PC-3 (cell line): Measurements from ENCODE around the gene ABCB8. TPM values are rescaled to one million over a fixed set of nuclear protein-coding genes. Genes with fewer than 3 reads are reported as not detected.

ENCODE experiments used
- ATAC-seq: fragments of 200-7000 bp; cut with Tn5 transposase; 2 replicates; pipeline ENCODE4 v1.9.1; 2020; ENCODE audit warnings: mild to moderate bottlenecking, moderate library complexity
- BruUV-seq: library from RNA; stranded (reverse); fragments of 400-500 nt; replicated peaks from 2 replicates; lab custom pipeline; 2021; lab: Mats Ljungman, UMichigan
- CTCF ChIA-PET: fragments of 300-600 bp; sonication (Branson Sonifier 250); formaldehyde crosslinking; loops from one replicate; lab custom pipeline; 2022; ENCODE audit warnings: antibody characterized with exemption; lab: Charles Lee
- POLR2A ChIA-PET: fragments of 300-600 bp; sonication (Branson Sonifier 250); formaldehyde crosslinking; loops from one replicate; lab custom pipeline; 2022; ENCODE audit warnings: antibody characterized with exemption; ENCODE audit not compliant: unreplicated experiment; lab: Charles Lee
- DNase-seq: peaks from one replicate; pipeline ENCODE4 v3.0.0-alpha.2; 2015
- H2AFZ ChIP-seq: fragments of 300-600 bp; sonication (generic); 2 replicates; pipeline ENCODE4 v1.6.0; 2016; ENCODE audit warnings: antibody characterized with exemption, low read length
- H3F3A ChIP-seq: fragments of 300-600 bp; sonication (generic); one replicate; pipeline ENCODE4 v1.6.0; 2017; ENCODE audit warnings: antibody characterized with exemption, low read length, control low read depth, mild to moderate bottlenecking; ENCODE audit not compliant: unreplicated experiment
- H3K27ac ChIP-seq: fragments of 300-600 bp; sonication (generic); 2 replicates; pipeline ENCODE4 v1.5.1; 2016; ENCODE audit warnings: mild to moderate bottlenecking, low read length
- H3K27me3 ChIP-seq: fragments of 300-600 bp; sonication (generic); 2 replicates; pipeline ENCODE4 v1.6.1; 2016; ENCODE audit warnings: low read length, mixed read lengths
- H3K36me3 ChIP-seq: fragments of 300-600 bp; sonication (generic); 2 replicates; pipeline ENCODE4 v1.6.1; 2016; ENCODE audit warnings: low read depth, mixed run types, low read length, mixed read lengths
- H3K4me1 ChIP-seq: fragments of 300-600 bp; sonication (generic); 2 replicates; pipeline ENCODE4 v1.5.1; 2016; ENCODE audit warnings: low read length; ENCODE audit not compliant: insufficient read depth
- H3K4me2 ChIP-seq: fragments of 300-600 bp; sonication (generic); 2 replicates; pipeline ENCODE4 v1.6.0; 2016; ENCODE audit warnings: low read length
- H3K4me3 ChIP-seq: fragments of 300-600 bp; sonication (generic); 2 replicates; pipeline ENCODE4 v1.5.1; 2016; ENCODE audit warnings: mild to moderate bottlenecking, low read length, mixed read lengths
- H3K79me2 ChIP-seq: fragments of 300-600 bp; sonication (generic); 2 replicates; pipeline ENCODE4 v1.6.1; 2017; ENCODE audit warnings: low read length, mixed read lengths
- H3K9ac ChIP-seq: fragments of 300-600 bp; sonication (generic); 2 replicates; pipeline ENCODE4 v1.6.0; 2016; ENCODE audit warnings: mild to moderate bottlenecking, low read length
- H3K9me2 ChIP-seq: fragments of 300-600 bp; sonication (generic); replicated peaks from 2 replicates; pipeline ENCODE4 v1.6.1; 2016; ENCODE audit warnings: mixed run types, low read length, mixed read lengths
- H3K9me3 ChIP-seq: fragments of 300-600 bp; sonication (generic); 2 replicates; pipeline ENCODE4 v1.6.1; 2016; ENCODE audit warnings: low read length, mixed read lengths
- H4K20me1 ChIP-seq: fragments of 300-600 bp; sonication (generic); 2 replicates; pipeline ENCODE4 v1.6.1; 2016; ENCODE audit warnings: low read length, mixed read lengths
- EZH2 ChIP-seq: fragments of 300-600 bp; sonication (generic); IDR thresholded peaks from one replicate; pipeline ENCODE4 v1.6.1; 2017; ENCODE audit warnings: antibody characterized with exemption, mild to moderate bottlenecking, low read length; ENCODE audit not compliant: unreplicated experiment
- EZH2phosphoT487 ChIP-seq: fragments of 300-600 bp; sonication (generic); IDR thresholded peaks from 2 replicates; pipeline ENCODE4 v1.6.1; 2018; ENCODE audit warnings: mild to moderate bottlenecking, antibody characterized with exemption, low read length, borderline replicate concordance
- intact Hi-C: fragments of 100-400 bp; cut with micrococcal nuclease; formaldehyde crosslinking; loops from 2 replicates; pipeline ENCODE4 v1.9.0; 2023
- total RNA-seq: library from RNA; depleted of rRNA; stranded (reverse); fragments of >200 nt; gene quantifications from 2 replicates; pipeline ENCODE4 v1.2.3, GENCODE V29; 2014
- TF ChIP-seq, protein P1 (sequence below): fragments of 300-600 bp; sonication (generic); conservative IDR thresholded peaks from 2 replicates; pipeline ENCODE4 v1.5.1; 2017; ENCODE audit warnings: antibody characterized with exemption, low read depth, mild to moderate bottlenecking, low read length

Gene ABCB8
- total RNA-seq, 1 experiment from 2014 or later = 58.4 TPM

GRCh38 chr7:151045262-151045661, 17.0 kb downstream of the ABCB8 start:
- no TSS peak for BruUV-seq
- no peaks in the 10 kb centered on the region for H3K9me3 ChIP-seq
- CTCF ChIA-PET = no interaction called here

GRCh38 chr7:151045967-151046366, 17.7 kb downstream of the ABCB8 start:
- Histone ChIP-seq H4K20me1 (no peaks in the 10 kb centered on the region), H3K4me1 (peaks cover 12% of the 10 kb centered on the region), H3K36me3 (no peaks in the 10 kb centered on the region), H3F3A (no peaks in the 10 kb centered on the region), H3K9me2 (no peaks in the 10 kb centered on the region), H3K4me3 (no peak overlapping the region), H3K79me2 (no peaks in the 10 kb centered on the region), H3K4me2 (no peak overlapping the region), H3K9ac (no peak overlapping the region), H3K27me3 (no peaks in the 10 kb centered on the region), H3K27ac (no peak overlapping the region), H2AFZ (no peak overlapping the region), H3K9me3 (no peaks in the 10 kb centered on the region)
- no peak for DNase-seq
- TSS peak; percentile 5 for BruUV-seq
- intact Hi-C loops = no loop called here
- POLR2A ChIA-PET = no interaction called here
- TF ChIP-seq EZH2 (no peak), EZH2phosphoT487 (no peak)
- TF ChIP-seq, protein P1, sequence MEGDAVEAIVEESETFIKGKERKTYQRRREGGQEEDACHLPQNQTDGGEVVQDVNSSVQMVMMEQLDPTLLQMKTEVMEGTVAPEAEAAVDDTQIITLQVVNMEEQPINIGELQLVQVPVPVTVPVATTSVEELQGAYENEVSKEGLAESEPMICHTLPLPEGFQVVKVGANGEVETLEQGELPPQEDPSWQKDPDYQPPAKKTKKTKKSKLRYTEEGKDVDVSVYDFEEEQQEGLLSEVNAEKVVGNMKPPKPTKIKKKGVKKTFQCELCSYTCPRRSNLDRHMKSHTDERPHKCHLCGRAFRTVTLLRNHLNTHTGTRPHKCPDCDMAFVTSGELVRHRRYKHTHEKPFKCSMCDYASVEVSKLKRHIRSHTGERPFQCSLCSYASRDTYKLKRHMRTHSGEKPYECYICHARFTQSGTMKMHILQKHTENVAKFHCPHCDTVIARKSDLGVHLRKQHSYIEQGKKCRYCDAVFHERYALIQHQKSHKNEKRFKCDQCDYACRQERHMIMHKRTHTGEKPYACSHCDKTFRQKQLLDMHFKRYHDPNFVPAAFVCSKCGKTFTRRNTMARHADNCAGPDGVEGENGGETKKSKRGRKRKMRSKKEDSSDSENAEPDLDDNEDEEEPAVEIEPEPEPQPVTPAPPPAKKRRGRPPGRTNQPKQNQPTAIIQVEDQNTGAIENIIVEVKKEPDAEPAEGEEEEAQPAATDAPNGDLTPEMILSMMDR = no peak
- CTCF ChIA-PET = no interaction called here
- no peak for ATAC-seq

More at GRCh38 chr7:151045262-151045661, 17.0 kb downstream of the ABCB8 start:
- no peak overlapping the region for H3K4me2 ChIP-seq
- no peak overlapping the region for H3K4me3 ChIP-seq
- no peaks in the 10 kb centered on the region for H3K36me3 ChIP-seq
- no peak overlapping the region for H2AFZ ChIP-seq
- H3K27ac ChIP-seq = no peak overlapping the region
- intact Hi-C loops = no loop called here
- DNase-seq = no peak
- POLR2A ChIA-PET = no interaction called here
- H3F3A ChIP-seq = no peaks in the 10 kb centered on the region
- TF ChIP-seq EZH2phosphoT487 (no peak), EZH2 (no peak)
- TF ChIP-seq, protein P1 = no peak
- H3K9me2 ChIP-seq = no peaks in the 10 kb centered on the region
- no peaks in the 10 kb centered on the region for H3K79me2 ChIP-seq
- H3K4me1 ChIP-seq = peaks cover 12% of the 10 kb centered on the region
- ATAC-seq = no peak
- H3K27me3 ChIP-seq = no peaks in the 10 kb centered on the region
- H3K9ac ChIP-seq = no peak overlapping the region
- no peaks in the 10 kb centered on the region for H4K20me1 ChIP-seq

DNA sequence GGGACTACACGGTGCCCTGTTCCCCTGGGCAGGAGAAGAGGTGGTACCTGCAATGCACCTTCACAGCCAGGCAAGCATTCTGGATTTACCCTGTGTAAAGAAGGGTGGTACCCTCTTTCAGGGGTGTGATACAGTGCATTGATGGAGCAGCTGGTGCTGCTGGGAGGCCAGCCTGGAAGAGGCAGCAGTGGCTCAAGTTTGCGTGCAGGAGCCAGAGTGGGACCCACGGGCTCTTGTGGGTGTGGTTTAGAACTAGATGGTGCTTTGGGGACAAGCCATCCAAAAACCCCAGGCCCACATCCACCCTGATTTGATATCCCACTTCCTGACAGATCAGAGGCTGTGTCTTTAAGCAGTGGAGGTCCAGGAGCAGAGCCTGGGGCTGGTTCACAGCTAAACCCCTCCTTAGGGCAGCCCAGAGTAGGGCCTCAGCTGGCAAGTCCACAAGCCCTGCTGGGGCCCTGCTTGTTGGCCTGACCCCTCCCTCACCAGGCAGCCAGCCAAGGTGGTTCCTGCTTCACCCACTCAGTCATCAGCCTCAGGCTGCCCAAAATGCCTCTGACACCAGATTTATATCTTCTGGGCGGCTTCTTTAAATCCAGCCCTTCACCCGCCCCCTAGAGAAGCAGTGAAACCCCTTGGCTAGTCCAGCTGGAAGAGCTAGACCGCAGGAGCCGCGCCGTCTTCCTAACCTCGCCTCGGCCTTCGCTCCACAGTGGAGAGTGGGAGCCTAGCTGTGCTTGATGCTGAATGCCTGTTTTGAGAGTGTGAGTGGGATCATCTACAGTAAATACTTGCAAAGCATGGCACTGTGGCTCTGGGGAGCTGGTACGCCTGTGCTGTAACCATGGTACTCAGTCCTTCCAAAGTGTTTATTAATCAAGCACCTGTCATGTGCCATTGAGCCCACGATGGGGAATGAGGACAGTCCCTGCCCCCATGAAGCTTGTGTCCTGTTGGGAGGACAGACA, 18.6 kb downstream of the ABCB8 start:
- no peak overlapping the region for H2AFZ ChIP-seq
- H3K4me2 ChIP-seq = peak overlapping the region; percentile 57
- H3K4me1 ChIP-seq = peaks cover 12% of the 10 kb centered on the region
- no TSS peak for BruUV-seq
- no peaks in the 10 kb centered on the region for H3F3A ChIP-seq
- H3K9ac ChIP-seq = no peak overlapping the region
- intact Hi-C loops = no loop called here
- H4K20me1 ChIP-seq = no peaks in the 10 kb centered on the region
- TF ChIP-seq EZH2phosphoT487 (no peak), EZH2 (no peak)
- TF ChIP-seq, protein P1 = no peak
- no peaks in the 10 kb centered on the region for H3K9me3 ChIP-seq
- H3K9me2 ChIP-seq = no peaks in the 10 kb centered on the region
- CTCF ChIA-PET = no interaction called here
- no peak overlapping the region for H3K4me3 ChIP-seq
- DNase-seq (peak; percentile 73), ATAC-seq (peak; percentile 61)
- H3K27me3 ChIP-seq = no peaks in the 10 kb centered on the region
- H3K36me3 ChIP-seq = no peaks in the 10 kb centered on the region
- POLR2A ChIA-PET = no interaction called here
- H3K79me2 ChIP-seq = no peaks in the 10 kb centered on the region
- H3K27ac ChIP-seq = no peak overlapping the region
